AG04450 (cell line): ENCODE data around the gene FILIP1. TPM values are rescaled to one million over a fixed set of nuclear protein-coding genes. Genes with fewer than 3 reads are reported as not detected.

Experiments
- CTCF ChIA-PET: fragments of 300-600, 350-600 bp; formaldehyde crosslinking; extraction: SDS; loops from one replicate; lab custom pipeline; 2022; ENCODE audit warnings: antibody characterized with exemption, inconsistent platforms; lab: Charles Lee
- POLR2A ChIA-PET: fragments of 350-600 bp; formaldehyde crosslinking; extraction: SDS; loops from one replicate; lab custom pipeline; 2021; ENCODE audit warnings: antibody characterized with exemption, inconsistent platforms; lab: Yijun Ruan, JAX
- DNase-seq: peaks from one replicate; pipeline ENCODE4 v3.0.0-alpha.2; 2011; ENCODE audit warnings: low read depth, low spot score
- H3K27ac ChIP-seq: one replicate; pipeline ENCODE4 v1.5.1; 2012; ENCODE audit warnings: low read depth, low read length, control low read depth
- H3K27me3 ChIP-seq: one replicate; pipeline ENCODE4 v1.6.0; 2012; ENCODE audit warnings: low read length; ENCODE audit not compliant: control insufficient read depth, insufficient read depth
- H3K4me3 ChIP-seq: 2 replicates; pipeline ENCODE4 v1.5.1; 2011; ENCODE audit warnings: mild to moderate bottlenecking, low read depth, low read length, control low read depth
- H3K9me3 ChIP-seq: 2 replicates; pipeline ENCODE4 v1.5.1; 2012; ENCODE audit warnings: low read length; ENCODE audit not compliant: control insufficient read depth, insufficient read depth
- CTCF ChIP-seq: IDR thresholded peaks from 2 replicates; pipeline ENCODE4 v1.5.1; 2011; ENCODE audit warnings: low read depth, low read length, control low read depth, inconsistent platforms
- polyA plus RNA-seq: library from polyadenylated mRNA; depleted of rRNA; stranded (reverse); fragments of >200 nt; gene quantifications from 2 replicates; pipeline ENCODE4 v1.2.3, GENCODE V29; 2011

FILIP1 gene
- polyA plus RNA-seq, 1 experiment, result 0.12 TPM

GRCh38 chr6:75504465-75505222, 11.0 kb upstream of the FILIP1 start:
- TF ChIP-seq CTCF, result 0 out of 2 replicates have a peak, but pooled peaks have one; percentile 19
- ChIA-PET CTCF (interaction anchor here (0.7 to 1.6 kb wide), 7 partner anchors 11 to 1382 kb away, joined by 3 to 8 read pairs (median 3); partner anchors contain the start of gene FILIP1), POLR2A (no interaction called here)
- DNase-seq, result no peak
- H3K9me3 ChIP-seq, result no peaks in the 10 kb centered on the region
- no peak overlapping the region for H3K4me3 ChIP-seq
- H3K27me3 ChIP-seq, result no peaks in the 10 kb centered on the region
- H3K27ac ChIP-seq, result no peak overlapping the region

- no peak for TF ChIP-seq CTCF
- Histone ChIP-seq H3K27ac (no peak overlapping the region), H3K9me3 (no peaks in the 10 kb centered on the region), H3K4me3 (no peak overlapping the region), H3K27me3 (no peaks in the 10 kb centered on the region)
- POLR2A ChIA-PET, result no interaction called here
- DNase-seq, result no peak
- CTCF ChIA-PET, result interaction anchor here (1.6 kb wide), 1 partner anchor 10 kb away, joined by 4 read pairs; the partner anchor contains the start of gene FILIP1
Measured at GRCh38 chr6:75503291-75503690, 9.7 kb upstream of the FILIP1 start.

- no peak for TF ChIP-seq CTCF
- H3K4me3 ChIP-seq, result no peak overlapping the region
- POLR2A ChIA-PET, result no interaction called here
- CTCF ChIA-PET, result no interaction called here
- H3K27ac ChIP-seq, result no peak overlapping the region
- DNase-seq, result no peak
- H3K9me3 ChIP-seq, result no peaks in the 10 kb centered on the region
- no peaks in the 10 kb centered on the region for H3K27me3 ChIP-seq
Measured at GRCh38 chr6:75502884-75503283, 9.3 kb upstream of the FILIP1 start.

GRCh38 chr6:75501756-75502155, 8.2 kb upstream of the FILIP1 start:
- no peak overlapping the region for H3K27ac ChIP-seq
- CTCF ChIA-PET, result interaction anchor here (0.8 kb wide), 1 partner anchor 9 kb away, joined by 3 read pairs; no protein-coding TSS in a partner anchor
- DNase-seq, result no peak
- POLR2A ChIA-PET, result no interaction called here
- H3K27me3 ChIP-seq, result no peaks in the 10 kb centered on the region
- H3K9me3 ChIP-seq, result no peaks in the 10 kb centered on the region
- H3K4me3 ChIP-seq, result no peak overlapping the region
- no peak for TF ChIP-seq CTCF

GRCh38 chr6:75499640-75500039, 6.0 kb upstream of the FILIP1 start:
- no peaks in the 10 kb centered on the region for H3K9me3 ChIP-seq
- no peak overlapping the region for H3K4me3 ChIP-seq
- DNase-seq, result no peak
- no peaks in the 10 kb centered on the region for H3K27me3 ChIP-seq
- CTCF ChIA-PET, result no interaction called here
- no peak for TF ChIP-seq CTCF
- H3K27ac ChIP-seq, result no peak overlapping the region
- POLR2A ChIA-PET, result no interaction called here
